22Rv1 (cell line): ENCODE measurements around the gene PCNX1.

Experiments used
- CTCF ChIP-seq: fragments of 450-650 bp; IDR thresholded peaks from 2 replicates; pipeline ENCODE4 v1.5.1; 2017; ENCODE audit warnings: mild to moderate bottlenecking
- ZFX ChIP-seq: fragments of 450-650 bp; IDR thresholded peaks from 2 replicates; pipeline ENCODE4 v1.6.1; 2017; ENCODE audit warnings: antibody characterized with exemption, borderline replicate concordance

- TF ChIP-seq CTCF (no peak), ZFX (no peak)
Measured at GRCh38 chr14:70935135-70935534, 27.9 kb downstream of the PCNX1 start.
